HG03378 (cell line): ENCODE data around the gene UBE2L6.

Experiments used
- ATAC-seq: cut with Tn5 transposase; IDR thresholded peaks from one replicate; pipeline ENCODE4 v1.9.1; 2021; ENCODE audit warnings: mild to moderate bottlenecking, moderate library complexity; ENCODE audit not compliant: unreplicated experiment

The UBE2L6 gene

GRCh38 chr11:57530596-57531507, 36.6 kb downstream of the UBE2L6 start, which contains the start of gene TIMM10:
TSS of gene TIMM10 (minus strand) at chr11:57530754. CDS start at chr11:57530189, 565 bp downstream.
- peak; percentile 98 for ATAC-seq

- no peak for ATAC-seq
Observed at GRCh38 chr11:57530215-57530595, 37.3 kb downstream of the UBE2L6 start.

GRCh38 chr11:57529012-57529411, 38.5 kb downstream of the UBE2L6 start:
- no peak for ATAC-seq

GRCh38 chr11:57527056-57527631, 40.3 kb downstream of the UBE2L6 start:
- ATAC-seq = no peak

GRCh38 chr11:57523419-57523818, 44.1 kb downstream of the UBE2L6 start:
- ATAC-seq = no peak

- no peak for ATAC-seq
Observed at GRCh38 chr11:57521116-57521515, 46.4 kb downstream of the UBE2L6 start.

- ATAC-seq = no peak
Observed at GRCh38 chr11:57516061-57516443, 51.4 kb downstream of the UBE2L6 start.

GRCh38 chr11:57515332-57516060, 52.0 kb downstream of the UBE2L6 start, which contains the start of gene SLC43A1:
TSS of gene SLC43A1 (minus strand) at chr11:57515702. CDS start at chr11:57514111, 1,591 bp downstream.
- peak; percentile 42 for ATAC-seq

GRCh38 chr11:57514538-57515331, 52.7 kb downstream of the UBE2L6 start:
- ATAC-seq = peak; percentile 34

- ATAC-seq = peak; percentile 45
Observed at GRCh38 chr11:57513911-57514537, 53.4 kb downstream of the UBE2L6 start.

GRCh38 chr11:57513452-57513795, 54.0 kb downstream of the UBE2L6 start:
- no peak for ATAC-seq

- no peak for ATAC-seq
Observed at GRCh38 chr11:57512646-57513451, 54.6 kb downstream of the UBE2L6 start.

- ATAC-seq = no peak
Observed at GRCh38 chr11:57511741-57512430, 55.6 kb downstream of the UBE2L6 start.

GRCh38 chr11:57508341-57509170, 58.9 kb downstream of the UBE2L6 start:
- no peak for ATAC-seq

GRCh38 chr11:57506522-57506921, 61.0 kb downstream of the UBE2L6 start:
- ATAC-seq = no peak

GRCh38 chr11:57504511-57504910, 63.0 kb downstream of the UBE2L6 start:
- no peak for ATAC-seq

GRCh38 chr11:57502870-57503269, 64.6 kb downstream of the UBE2L6 start:
- ATAC-seq = no peak

- no peak for ATAC-seq
Observed at GRCh38 chr11:57502376-57502775, 65.1 kb downstream of the UBE2L6 start.
